K562 (cell line): ENCODE results near the gene OR6C4. TPM values are rescaled to one million over a fixed set of nuclear protein-coding genes. Genes with fewer than 3 reads are reported as not detected.
"Not testable (repeated sequence)": the region's sequence is repeated elsewhere in the genome, so short reads cannot be mapped to it uniquely, and the experiment has no call there.

Source experiments
- ATAC-seq: fragments of 200-7000 bp; cut with Tn5 transposase; 3 replicates; pipeline ENCODE4 v1.9.1; 2020; ENCODE audit warnings: moderate library complexity
- BruUV-seq: library from RNA; stranded (reverse); fragments of 400-500 nt; replicated peaks from 2 replicates; lab custom pipeline; 2021; lab: Mats Ljungman, UMichigan
- CTCF ChIA-PET: fragments of 300-600 bp; formaldehyde crosslinking; extraction: SDS; loops from one replicate; lab custom pipeline; 2021; ENCODE audit warnings: low intra/inter-chr PET ratio; lab: Yijun Ruan, JAX
- POLR2A ChIA-PET: fragments of 300-600, 350-650 bp; sonication (Branson Sonifier 250); formaldehyde crosslinking; extraction: SDS; loops from one replicate; lab custom pipeline; 2021; ENCODE audit warnings: antibody characterized with exemption, inconsistent platforms; lab: Yijun Ruan, JAX
- DNase-seq, 4 experiments: peaks; one replicate each; pipeline versions ENCODE4 v3.0.0 to v3.0.0-alpha.2; 2011 to 2018; ENCODE audit warnings: low spot score in 3 of 4, mixed read lengths in 3 of 4; ENCODE audit errors: extremely low read depth in 1 of 4
- FAIRE-seq: peaks from 2 replicates; lab custom pipeline; 2011; peaks lifted over from hg19 to GRCh38; lab: Jason Lieb, UNC
- H2AFZ ChIP-seq: 2 replicates; pipeline ENCODE4 v1.6.0; 2011; ENCODE audit warnings: low read depth, low read length, control low read depth, inconsistent platforms
- H3K27ac ChIP-seq: fragments of 200-600 bp; 3 replicates; pipeline ENCODE4 v1.8.0; 2011; ENCODE audit warnings: low read depth, mild to moderate bottlenecking, control low read depth, inconsistent platforms, low read length, moderate library complexity, mixed read lengths; ENCODE audit errors: extremely low read depth
- H3K27me3 ChIP-seq, 2 experiments: fragments of 300-600 bp in 1 of 2; 2 replicates in 1 of 2; 3 replicates in 1 of 2; pipeline versions ENCODE4 v1.6.0 to v1.8.0; 2011; ENCODE audit warnings: inconsistent platforms in 2 of 2, low read length in 2 of 2, mild to moderate bottlenecking in 1 of 2, mixed read lengths in 1 of 2, moderate library complexity in 1 of 2; ENCODE audit not compliant: control insufficient read depth in 2 of 2, insufficient read depth in 2 of 2
- H3K36me3 ChIP-seq: fragments of 300-600 bp; 3 replicates; pipeline ENCODE4 v1.8.0; 2011; ENCODE audit warnings: mild to moderate bottlenecking, low read length, inconsistent platforms; ENCODE audit not compliant: control insufficient read depth, insufficient read depth
- H3K4me1 ChIP-seq, 2 experiments: fragments of 200-600 bp in 1 of 2; replicated peaks in 1 of 2; 2 replicates in 1 of 2; 3 replicates in 1 of 2; pipeline versions ENCODE4 v1.5.1 to v1.8.0; 2011; ENCODE audit warnings: inconsistent platforms in 2 of 2, low read length in 2 of 2, mild to moderate bottlenecking in 1 of 2, mixed read lengths in 1 of 2, moderate library complexity in 1 of 2; ENCODE audit not compliant: control insufficient read depth in 2 of 2, insufficient read depth in 2 of 2
- H3K4me2 ChIP-seq: 2 replicates; pipeline ENCODE4 v1.6.1; 2011; ENCODE audit warnings: low read length, control low read depth, inconsistent platforms, mixed read lengths; ENCODE audit not compliant: insufficient read depth
- H3K4me3 ChIP-seq: fragments of 200-600 bp; sonication (generic), shearing (Covaris generic); 2 replicates; pipeline ENCODE4 v1.5.1; 2016; ENCODE audit warnings: control low read depth, inconsistent platforms
- H3K79me2 ChIP-seq: fragments of 200-600 bp; 3 replicates; pipeline ENCODE4 v1.8.0; 2011; ENCODE audit warnings: low read length, inconsistent platforms; ENCODE audit not compliant: control insufficient read depth, insufficient read depth
- H3K9ac ChIP-seq, 2 experiments: 2 replicates each; pipeline versions ENCODE4 v1.6.0 to v1.6.1; 2011; ENCODE audit warnings: low read depth in 2 of 2, low read length in 2 of 2, control low read depth in 1 of 2, inconsistent platforms in 1 of 2, mild to moderate bottlenecking in 1 of 2, mixed read lengths in 1 of 2; ENCODE audit not compliant: insufficient read depth in 1 of 2
- H3K9me1 ChIP-seq: one replicate; pipeline ENCODE4 v1.6.0; 2011; ENCODE audit warnings: inconsistent platforms, mild to moderate bottlenecking, low read length, moderate library complexity; ENCODE audit not compliant: control insufficient read depth, insufficient read depth
- H3K9me3 ChIP-seq: replicated peaks from 2 replicates; pipeline ENCODE4 v1.5.1; 2011; ENCODE audit warnings: low read depth, low read length, inconsistent platforms; ENCODE audit not compliant: control insufficient read depth, insufficient read depth
- H4K20me1 ChIP-seq: replicated peaks from 2 replicates; pipeline ENCODE4 v1.6.1; 2011; ENCODE audit warnings: low read length, inconsistent platforms, mixed read lengths; ENCODE audit not compliant: control insufficient read depth, insufficient read depth
- CAMTA2 ChIP-seq: fragments of 250-450 bp; sonication (Bioruptor Pico); conservative IDR thresholded peaks from 2 replicates; pipeline ENCODE4 v1.5.1; 2022
- DEAF1 ChIP-seq: fragments of 450-650 bp; formaldehyde crosslinking; IDR thresholded peaks from 2 replicates; pipeline ENCODE4 v1.4.0; 2020; ENCODE audit warnings: mild to moderate bottlenecking, moderate library complexity
- ETV1 ChIP-seq: fragments of 450-650 bp; conservative IDR thresholded peaks from 2 replicates; pipeline ENCODE4 v1.6.1; 2016; ENCODE audit warnings: missing genetic modification characterization, control low read depth, low read depth, missing compliant biosample characterization
- GABPB2 ChIP-seq: fragments of 250-450 bp; sonication (Bioruptor Pico); conservative IDR thresholded peaks from 2 replicates; pipeline ENCODE4 v1.5.1; 2021; ENCODE audit warnings: mild to moderate bottlenecking
- HNRNPH1 ChIP-seq: fragments of 200-400 bp; formaldehyde crosslinking; optimal IDR thresholded peaks from 2 replicates; pipeline ENCODE3; 2017; ENCODE audit warnings: low read depth, mild to moderate bottlenecking, low read length, moderate library complexity
- MAX ChIP-seq: sonication (generic); formaldehyde crosslinking; IDR thresholded peaks from 2 replicates; pipeline ENCODE4 v1.9.0; 2022; ENCODE audit warnings: mild to moderate bottlenecking, missing genetic modification reagents
- NCOA6 ChIP-seq: fragments of 450-650 bp; IDR thresholded peaks from 2 replicates; pipeline ENCODE4 v1.6.1; 2017; ENCODE audit warnings: mild to moderate bottlenecking
- NFE2L1 ChIP-seq: fragments of 450-650 bp; IDR thresholded peaks from 2 replicates; pipeline ENCODE4 v1.6.1; 2016; ENCODE audit warnings: missing genetic modification characterization, low read depth, mild to moderate bottlenecking, missing compliant biosample characterization, moderate library complexity, borderline replicate concordance
- RUNX1 ChIP-seq: sonication (generic); IDR thresholded peaks from 2 replicates; pipeline ENCODE4 v1.6.1; 2016; ENCODE audit warnings: antibody characterized with exemption, low read depth
- SLC30A9 ChIP-seq: fragments of 250-450 bp; sonication (Bioruptor Pico); IDR thresholded peaks from 2 replicates; pipeline ENCODE4 v1.8.0; 2022; ENCODE audit warnings: mild to moderate bottlenecking, moderate library complexity
- TCFL5 ChIP-seq: fragments of 250-450 bp; sonication (Bioruptor Pico); conservative IDR thresholded peaks from 2 replicates; pipeline ENCODE4 v1.6.1; 2021; ENCODE audit warnings: mild to moderate bottlenecking, moderate library complexity, matching md5 sums
- ZNF217 ChIP-seq: sonication (generic); formaldehyde crosslinking; IDR thresholded peaks from 2 replicates; pipeline ENCODE4 v1.8.0; 2022; ENCODE audit warnings: mild to moderate bottlenecking, missing genetic modification reagents
- ZNF695 ChIP-seq: fragments of 450-650 bp; formaldehyde crosslinking; IDR thresholded peaks from 2 replicates; pipeline ENCODE4 v1.4.0; 2020; ENCODE audit warnings: mild to moderate bottlenecking, moderate library complexity
- ZNF764 ChIP-seq: fragments of 250-450 bp; sonication (Bioruptor Pico); IDR thresholded peaks from 2 replicates; pipeline ENCODE4 v1.4.0; 2020; ENCODE audit warnings: low read depth, mild to moderate bottlenecking, moderate library complexity
- ZNF778 ChIP-seq: fragments of 450-650 bp; formaldehyde crosslinking; IDR thresholded peaks from 2 replicates; pipeline ENCODE4 v1.4.0; 2020; ENCODE audit warnings: mild to moderate bottlenecking, moderate library complexity
- whole genome bisulfite sequencing: fragments of 100-300 bp; shearing (Covaris generic); methylation state at CpG from one replicate; pipeline ENCODE4 v1.1.6; 2016; ENCODE audit warnings: low coverage, mixed read lengths; ENCODE audit not compliant: insufficient coverage; ENCODE audit errors: missing lambda C conversion rate; 5-methylcytosine and 5-hydroxymethylcytosine counted together
- in situ Hi-C: fragments of 300-500 bp; cut with MboI; formaldehyde crosslinking; loops from 4 replicates; pipeline ENCODE4 v1.15.0; 2018; ENCODE audit warnings: inconsistent platforms, mixed read lengths
- intact Hi-C: fragments of 100-400 bp; cut with micrococcal nuclease; formaldehyde crosslinking; loops from 2 replicates; pipeline ENCODE4 v1.14.2; 2022
- polyA plus RNA-seq, 8 experiments: library from polyadenylated mRNA; depleted of rRNA in 4 of 8; stranded (reverse) in 5 of 8; unstranded in 3 of 8; fragments of >200 nt; fragmentation: Nextera tagmentation in 2 of 8; fragmentation: Illumina TruSeq in 1 of 8; extraction: Ambion mirVana in 2 of 8; extraction: Trizol in 1 of 8; gene quantifications; 2 replicates each; pipeline versions ENCODE4 v1.2.1 to v1.2.3, GENCODE V29; 2011 to 2014; ENCODE audit warnings: inconsistent platforms in 1 of 8, missing spikeins in 1 of 8
- total RNA-seq, 7 experiments: library from RNA; depleted of rRNA in 6 of 7; stranded (reverse); fragments of >200 nt in 6 of 7; fragmentation: Illumina TruSeq in 2 of 7; extraction: Trizol in 2 of 7; gene quantifications; 2 replicates each; pipeline versions ENCODE4 v1.2.1 to v1.2.3, GENCODE V29; 2011 to 2021; ENCODE audit warnings: low replicate concordance in 1 of 7

OR6C4 gene
- total and polyA plus RNA-seq, 9 of the 15 experiments (the other 6 are each of a cell fraction or from before 2014, with no cell fraction given) = not detected

GRCh38 chr12:55548235-55548634, 1.2 kb upstream of the OR6C4 start:
- BruUV-seq, H3K79me2 ChIP-seq, H3K4me2 ChIP-seq, H4K20me1 ChIP-seq, H3K27ac ChIP-seq, in situ Hi-C loops, FAIRE-seq, H3K4me1 ChIP-seq, H3K27me3 ChIP-seq, intact Hi-C loops, H3K36me3 ChIP-seq, CTCF ChIA-PET, H2AFZ ChIP-seq, H3K9me3 ChIP-seq, H3K4me3 ChIP-seq, H3K9me1 ChIP-seq, POLR2A ChIA-PET, DNase-seq, ATAC-seq, H3K9ac ChIP-seq: not testable (repeated sequence)
- WGBS = 5% methylated on average over 2 of the region's 2 CpGs

- H3K27ac ChIP-seq = no peak overlapping the region
- H3K4me2 ChIP-seq = no peak overlapping the region
- no peak for DNase-seq
- POLR2A ChIA-PET = no interaction called here
- no peak for ATAC-seq
- no peak for FAIRE-seq
- no peaks in the 10 kb centered on the region for H3K4me1 ChIP-seq
- in situ Hi-C loops = no loop called here
- no peaks in the 10 kb centered on the region for H3K36me3 ChIP-seq
- H3K4me3 ChIP-seq = no peak overlapping the region
- no peaks in the 10 kb centered on the region for H3K79me2 ChIP-seq
- no peaks in the 10 kb centered on the region for H3K9me1 ChIP-seq
- intact Hi-C loops = no loop called here
- H3K9me3 ChIP-seq = no peaks in the 10 kb centered on the region
- no peaks in the 10 kb centered on the region for H4K20me1 ChIP-seq
- H2AFZ ChIP-seq = no peak overlapping the region
- no TSS peak for BruUV-seq
- H3K27me3 ChIP-seq = no peaks in the 10 kb centered on the region
- CTCF ChIA-PET = no interaction called here
- H3K9ac ChIP-seq = no peak overlapping the region
- TF ChIP-seq GABPB2 (no peak), ZNF695 (CRISPR knock-in tag) (no peak), ZNF217 (CRISPR knock-in tag) (no peak), ZNF778 (no peak), NCOA6 (no peak), RUNX1 (no peak), SLC30A9 (CRISPR knock-in tag) (no peak), NFE2L1 (tag) (no peak), ETV1 (tag) (no peak), MAX (CRISPR knock-in tag) (no peak), DEAF1 (CRISPR knock-in tag) (no peak), CAMTA2 (no peak), TCFL5 (CRISPR knock-in tag) (no peak), ZNF764 (CRISPR knock-in tag) (no peak), HNRNPH1 (no peak)
Measured at GRCh38 chr12:55548756-55549155, 646 bp upstream of the OR6C4 start.
